Stimulated activated CD8-positive, alpha-beta memory T cell treated with anti-CD3 and anti-CD28 coated beads, Interleukin-4, amount 100 ng/mL, for 48 hours (primary cell): ENCODE measurements around the gene EFNA2.
A peak's percentile ranks its signal among the peaks of the same experiment; 100 is the strongest.

Experiments used
- DNase-seq: peaks from one replicate; pipeline ENCODE4 v3.0.0-alpha.2; 2020

The EFNA2 gene

GRCh38 chr19:1249298-1249989 is 36.2 kb upstream of the EFNA2 start:
- DNase-seq, result peak; percentile 91

- no peak for DNase-seq
Observed at GRCh38 chr19:1249990-1250436, 35.7 kb upstream of the EFNA2 start.

- no peak for DNase-seq
Observed at GRCh38 chr19:1250437-1251260, 35.0 kb upstream of the EFNA2 start.

- DNase-seq, result peak; percentile 76
Observed at GRCh38 chr19:1251330-1252220, 34.1 kb upstream of the EFNA2 start.

- peak; percentile 75 for DNase-seq
Observed at GRCh38 chr19:1252221-1252820, 33.4 kb upstream of the EFNA2 start.

- DNase-seq, result peak; percentile 84
Observed at GRCh38 chr19:1252821-1253513, 32.7 kb upstream of the EFNA2 start.

GRCh38 chr19:1253514-1254080 is 32.1 kb upstream of the EFNA2 start:
- DNase-seq, result no peak

GRCh38 chr19:1254081-1254527 is 31.6 kb upstream of the EFNA2 start:
- no peak for DNase-seq

GRCh38 chr19:1254530-1255185 is 31.0 kb upstream of the EFNA2 start:
- no peak for DNase-seq

- DNase-seq, result no peak
Observed at GRCh38 chr19:1255186-1256161, 30.2 kb upstream of the EFNA2 start.

- DNase-seq, result no peak
Observed at GRCh38 chr19:1256646-1257474, 28.8 kb upstream of the EFNA2 start.

- DNase-seq, result no peak
Observed at GRCh38 chr19:1257475-1258162, 28.1 kb upstream of the EFNA2 start.

GRCh38 chr19:1258163-1258492 is 27.5 kb upstream of the EFNA2 start:
- DNase-seq, result no peak

- no peak for DNase-seq
Observed at GRCh38 chr19:1258707-1259205, 26.9 kb upstream of the EFNA2 start.

- peak; percentile 83 for DNase-seq
Observed at GRCh38 chr19:1259206-1259875, 26.3 kb upstream of the EFNA2 start.

- peak; percentile 68 for DNase-seq
Observed at GRCh38 chr19:1259876-1260748, 25.6 kb upstream of the EFNA2 start.
